H1 (cell line): Measurements from ENCODE around the gene HMCN1. TPM values are rescaled to one million over a fixed set of nuclear protein-coding genes. Genes with fewer than 3 reads are reported as not detected.

Experiments used
- CTCF ChIA-PET: fragments of 300-600 bp; sonication (Branson Sonifier 250); formaldehyde crosslinking; loops from one replicate; lab custom pipeline; 2021; ENCODE audit not compliant: partially characterized antibody; lab: Charles Lee
- POLR2A ChIA-PET: fragments of 300-600 bp; sonication (Branson Sonifier 250); formaldehyde crosslinking; loops from one replicate; lab custom pipeline; 2021; ENCODE audit warnings: inconsistent platforms; ENCODE audit not compliant: partially characterized antibody; lab: Charles Lee
- DNase-seq, 2 experiments: peaks; one replicate each; pipeline versions ENCODE4 v3.0.0 to v3.0.0-alpha.2; 2010 to 2022; ENCODE audit warnings: low spot score in 2 of 2, low read depth in 1 of 2, mixed read lengths in 1 of 2
- FAIRE-seq: peaks from 2 replicates; lab custom pipeline; 2011; peaks lifted over from hg19 to GRCh38; lab: Jason Lieb, UNC
- H2AFZ ChIP-seq: 2 replicates; pipeline ENCODE4 v1.8.1; 2012; ENCODE audit warnings: low read length, inconsistent platforms
- H2AK5ac ChIP-seq: 2 replicates; pipeline ENCODE4 v1.6.1; 2013; ENCODE audit warnings: low read depth, low read length
- H2BK120ac ChIP-seq: replicated peaks from 2 replicates; pipeline ENCODE3; 2013; ENCODE audit warnings: low read depth, low read length, inconsistent platforms
- H2BK12ac ChIP-seq: 2 replicates; pipeline ENCODE4 v1.6.1; 2013; ENCODE audit warnings: low read depth, low read length
- H2BK15ac ChIP-seq: 2 replicates; pipeline ENCODE4 v1.6.1; 2013; ENCODE audit warnings: low read length
- H2BK20ac ChIP-seq: 2 replicates; pipeline ENCODE4 v1.6.1; 2013; ENCODE audit warnings: low read length
- H2BK5ac ChIP-seq: 2 replicates; pipeline ENCODE4 v1.6.1; 2013; ENCODE audit warnings: low read depth, low read length
- H3K14ac ChIP-seq: 2 replicates; pipeline ENCODE4 v1.6.1; 2013; ENCODE audit warnings: inconsistent platforms; ENCODE audit not compliant: insufficient read length
- H3K18ac ChIP-seq: 2 replicates; pipeline ENCODE4 v1.6.1; 2013; ENCODE audit warnings: low read length; ENCODE audit errors: extremely low read depth
- H3K23ac ChIP-seq: 2 replicates; pipeline ENCODE4 v1.6.1; 2013; ENCODE audit warnings: inconsistent platforms; ENCODE audit not compliant: insufficient read length
- H3K23me2 ChIP-seq: 2 replicates; pipeline ENCODE4 v1.6.1; 2013; ENCODE audit warnings: low read depth, low read length
- H3K27ac ChIP-seq: 2 replicates; pipeline ENCODE4 v1.6.1; 2011; ENCODE audit warnings: low read depth, low read length, inconsistent platforms
- H3K27me3 ChIP-seq, 4 experiments: replicated peaks in 1 of 4; 1 replicate in 1 of 4; 2 replicates in 3 of 4; pipeline versions ENCODE4 v1.6.1 to v1.8.1; 2011 to 2013; ENCODE audit warnings: low read length in 3 of 4, mild to moderate bottlenecking in 3 of 4, inconsistent platforms in 2 of 4, mixed read lengths in 2 of 4, moderate library complexity in 1 of 4; ENCODE audit not compliant: control insufficient read depth in 3 of 4, insufficient read depth in 3 of 4; ENCODE audit errors: extremely low read depth in 1 of 4
- H3K36me3 ChIP-seq, 4 experiments: 2 replicates each; pipeline versions ENCODE4 v1.6.1 to v1.8.1; 2011 to 2013; ENCODE audit warnings: mild to moderate bottlenecking in 4 of 4, low read length in 3 of 4, moderate library complexity in 2 of 4, control low read depth in 1 of 4, inconsistent platforms in 1 of 4; ENCODE audit not compliant: insufficient read depth in 4 of 4, control insufficient read depth in 2 of 4
- H3K4ac ChIP-seq: replicated peaks from 2 replicates; pipeline ENCODE3; 2013; ENCODE audit warnings: low read length, low read depth, mixed read lengths, inconsistent platforms; ENCODE audit not compliant: insufficient read length
- H3K4me1 ChIP-seq, 4 experiments: replicated peaks in 1 of 4; 1 replicate in 1 of 4; 2 replicates in 3 of 4; pipeline versions ENCODE4 v1.6.1 to v1.8.1; 2011 to 2013; ENCODE audit warnings: low read length in 3 of 4, inconsistent platforms in 2 of 4, mixed read lengths in 1 of 4; ENCODE audit not compliant: insufficient read depth in 4 of 4, control insufficient read depth in 3 of 4
- H3K4me2 ChIP-seq, 2 experiments: 2 replicates each; pipeline versions ENCODE4 v1.6.1 to v1.8.1; 2011 to 2013; ENCODE audit warnings: low read depth in 2 of 2, low read length in 2 of 2, control low read depth in 1 of 2, inconsistent platforms in 1 of 2, mild to moderate bottlenecking in 1 of 2; ENCODE audit not compliant: insufficient read depth in 1 of 2
- H3K4me3 ChIP-seq, 4 experiments: fragments of 200-600, 300-600 bp in 1 of 4; sonication (generic), shearing (Covaris generic), sonication (Bioruptor Twin) in 1 of 4; 2 replicates each; pipeline versions ENCODE4 v1.5.1 to v1.8.1; 2011 to 2016; ENCODE audit warnings: low read length in 4 of 4, low read depth in 3 of 4, control low read depth in 2 of 4, inconsistent platforms in 2 of 4, mild to moderate bottlenecking in 2 of 4, mixed read lengths in 1 of 4, moderate library complexity in 1 of 4; ENCODE audit not compliant: insufficient read depth in 2 of 4; ENCODE audit errors: extremely low read depth in 1 of 4
- H3K56ac ChIP-seq: replicated peaks from 2 replicates; pipeline ENCODE3; 2013; ENCODE audit warnings: low read depth, mild to moderate bottlenecking, mixed read lengths, low read length, inconsistent platforms; ENCODE audit not compliant: insufficient read length
- H3K79me1 ChIP-seq: 2 replicates; pipeline ENCODE4 v1.6.1; 2013; ENCODE audit warnings: low read depth, low read length, control low read depth
- H3K79me2 ChIP-seq, 2 experiments: 2 replicates each; pipeline versions ENCODE4 v1.6.1 to v1.8.1; 2012 to 2013; ENCODE audit warnings: low read length in 2 of 2, mild to moderate bottlenecking in 2 of 2, inconsistent platforms in 1 of 2; ENCODE audit not compliant: insufficient read depth in 2 of 2, control insufficient read depth in 1 of 2
- H3K9ac ChIP-seq, 4 experiments: replicated peaks in 1 of 4; 1 replicate in 1 of 4; 2 replicates in 3 of 4; pipeline versions ENCODE4 v1.6.1 to v1.8.1; 2011 to 2013; ENCODE audit warnings: low read depth in 3 of 4, low read length in 3 of 4, control low read depth in 2 of 4, mild to moderate bottlenecking in 2 of 4, moderate library complexity in 2 of 4, inconsistent platforms in 1 of 4; ENCODE audit errors: extremely low read depth in 1 of 4
- H3K9me3 ChIP-seq, 2 experiments: 2 replicates each; pipeline versions ENCODE4 v1.6.1 to v1.8.1; 2012 to 2013; ENCODE audit warnings: mild to moderate bottlenecking in 2 of 2, moderate library complexity in 2 of 2, control low read depth in 1 of 2, inconsistent platforms in 1 of 2, low read depth in 1 of 2, low read length in 1 of 2, mixed read lengths in 1 of 2; ENCODE audit not compliant: insufficient read depth in 2 of 2
- H4K20me1 ChIP-seq, 2 experiments: replicated peaks in 1 of 2; 2 replicates each; pipeline versions ENCODE3 to v1.8.1; 2011 to 2013; ENCODE audit warnings: inconsistent platforms in 2 of 2, low read length in 2 of 2, mild to moderate bottlenecking in 1 of 2; ENCODE audit not compliant: insufficient read depth in 2 of 2, control insufficient read depth in 1 of 2
- H4K5ac ChIP-seq: 2 replicates; pipeline ENCODE4 v1.6.1; 2013; ENCODE audit warnings: low read length, low read depth, mixed read lengths, inconsistent platforms; ENCODE audit not compliant: insufficient read length
- H4K8ac ChIP-seq: 2 replicates; pipeline ENCODE4 v1.8.0; 2013; ENCODE audit warnings: mild to moderate bottlenecking, moderate library complexity, low read length, inconsistent platforms; ENCODE audit not compliant: insufficient read depth; ENCODE audit errors: extremely low read depth
- H4K91ac ChIP-seq: replicated peaks from 2 replicates; pipeline ENCODE3; 2013; ENCODE audit warnings: low read length, mixed read lengths, inconsistent platforms; ENCODE audit not compliant: insufficient read length
- ATF2 ChIP-seq: IDR thresholded peaks from 2 replicates; pipeline ENCODE4 v1.6.1; 2012; ENCODE audit warnings: low read length, inconsistent platforms
- BCL11A ChIP-seq, 2 experiments: IDR thresholded peaks; one replicate each; pipeline ENCODE4 v1.6.1; 2011; ENCODE audit warnings: low read depth in 2 of 2, low read length in 2 of 2, mild to moderate bottlenecking in 2 of 2
- CEBPB ChIP-seq: IDR thresholded peaks from 2 replicates; pipeline ENCODE4 v1.6.1; 2012; ENCODE audit warnings: low read depth, low read length
- CTBP2 ChIP-seq: IDR thresholded peaks from 2 replicates; pipeline ENCODE4 v1.7.0; 2011; ENCODE audit warnings: borderline replicate concordance, mild to moderate bottlenecking, moderate library complexity, mixed read lengths, low read length; ENCODE audit not compliant: insufficient read depth, insufficient read length
- HDAC2 ChIP-seq, 2 experiments: fragments of 300-600 bp in 1 of 2; sonication (generic) in 1 of 2; IDR thresholded peaks; 2 replicates each; pipeline ENCODE4 v1.6.1; 2011 to 2012; ENCODE audit warnings: low read depth in 2 of 2, low read length in 2 of 2, mild to moderate bottlenecking in 2 of 2, moderate library complexity in 2 of 2, borderline replicate concordance in 1 of 2, inconsistent platforms in 1 of 2
- JUND ChIP-seq: IDR thresholded peaks from 2 replicates; pipeline ENCODE4 v1.6.1; 2011; ENCODE audit warnings: mild to moderate bottlenecking, improper control_type of control experiment, low read length
- KDM1A ChIP-seq: fragments of 200-600, 300-600 bp; sonication (generic); IDR thresholded peaks from 2 replicates; pipeline ENCODE4 v1.7.1; 2016; ENCODE audit warnings: mild to moderate bottlenecking, low read length, borderline replicate concordance
- KDM4A ChIP-seq: IDR thresholded peaks from one replicate; pipeline ENCODE4 v1.7.1; 2012; ENCODE audit warnings: low read depth, mild to moderate bottlenecking, moderate library complexity, low read length, inconsistent platforms; ENCODE audit not compliant: severe bottlenecking
- KDM5A ChIP-seq: fragments of 200-600 bp; IDR thresholded peaks from 2 replicates; pipeline ENCODE4 v1.7.1; 2012; ENCODE audit warnings: mild to moderate bottlenecking, low read length, inconsistent platforms, mixed read lengths
- MAX ChIP-seq: IDR thresholded peaks from 2 replicates; pipeline ENCODE4 v1.6.1; 2012; ENCODE audit warnings: inconsistent platforms
- SAP30 ChIP-seq: fragments of 300-600 bp; sonication (generic); IDR thresholded peaks from 2 replicates; pipeline ENCODE4 v1.7.1; 2012; ENCODE audit warnings: low read length, moderate library complexity, mild to moderate bottlenecking, inconsistent platforms; ENCODE audit not compliant: insufficient read depth, insufficient replicate concordance
- YY1 ChIP-seq: IDR thresholded peaks from 2 replicates; pipeline ENCODE4 v1.6.1; 2011; ENCODE audit warnings: low read depth, mild to moderate bottlenecking, low read length
- ZNF274 ChIP-seq: IDR thresholded peaks from 2 replicates; pipeline ENCODE4 v1.7.0; 2012; ENCODE audit warnings: low read length, borderline replicate concordance; ENCODE audit errors: extremely low read depth
- polyA plus RNA-seq, 7 experiments: library from polyadenylated mRNA; depleted of rRNA in 3 of 7; stranded (reverse) in 5 of 7; unstranded in 2 of 7; fragments of >200 nt in 5 of 7; fragments of 200-250 nt in 2 of 7; gene quantifications; 1 replicate in 5 of 7; 2 replicates in 1 of 7; 4 replicates in 1 of 7; pipeline versions ENCODE4 v1.2.1 to v1.2.3, GENCODE V29; 2011 to 2013; ENCODE audit warnings: missing spikeins in 2 of 7, mixed read lengths in 2 of 7
- total RNA-seq: library from RNA; stranded (reverse); fragmentation: NEBNext Ultra II Directional; extraction: Animal tissue kit (Norgen Biotek cat#: 25700); gene quantifications from 2 replicates; pipeline ENCODE4 v1.2.1, GENCODE V29; 2021

Gene HMCN1
- total and polyA plus RNA-seq, 2 of the 8 experiments (the other 6 are each of a cell fraction or from before 2014, with no cell fraction given) = 13.8 to 14.6 TPM

GRCh38 chr1:186091222-186091720, 357.1 kb downstream of the HMCN1 start:
- Histone ChIP-seq H4K91ac (no peak overlapping the region), H2BK120ac (no peak overlapping the region), H4K5ac (no peak overlapping the region), H3K56ac (no peak overlapping the region), H3K27ac (no peak overlapping the region), H3K23ac (no peak overlapping the region), H3K4me3 (no peak overlapping the region), H4K8ac (no peak overlapping the region), H3K79me1 (no peaks in the 10 kb centered on the region), H3K4me2 (no peak overlapping the region), H3K4ac (no peak overlapping the region), H3K9me3 (no peaks in the 10 kb centered on the region), H3K14ac (no peak overlapping the region), H2BK15ac (no peak overlapping the region), H2BK20ac (no peak overlapping the region), H2BK12ac (no peak overlapping the region), H3K18ac (no peak overlapping the region), H3K4me1 (no peaks in the 10 kb centered on the region), H2AFZ (no peak overlapping the region), H3K23me2 (no peaks in the 10 kb centered on the region), H2BK5ac (no peak overlapping the region), H3K9ac (no peak overlapping the region), H3K79me2 (no peaks in the 10 kb centered on the region), H3K36me3 (no peaks in the 10 kb centered on the region), H2AK5ac (no peak overlapping the region), H4K20me1 (no peaks in the 10 kb centered on the region), H3K27me3 (no peaks in the 10 kb centered on the region)
- CTCF ChIA-PET = interaction anchor here (1.2 kb wide), 2 partner anchors 64 to 321 kb away, joined by 3 to 4 read pairs; no protein-coding TSS in a partner anchor
- POLR2A ChIA-PET = no interaction called here
- DNase-seq (no peak), FAIRE-seq (no peak)
- no peak for TF ChIP-seq YY1
- TF ChIP-seq KDM1A = no peak
- no peak for TF ChIP-seq HDAC2 (IDR thresholded peaks at IDR 0.05; ENCODE audit: borderline replicate concordance in 1 of 2, low read depth in 2 of 2, low read length in 2 of 2)
- TF ChIP-seq CEBPB = no peak
- no peak for TF ChIP-seq BCL11A (IDR thresholded peaks at IDR 0.05; ENCODE audit: low read depth in 2 of 2, low read length in 2 of 2)
- no peak for TF ChIP-seq KDM5A
- no peak for TF ChIP-seq JUND
- TF ChIP-seq ATF2 = no peak
- no peak for TF ChIP-seq SAP30
- no peak for TF ChIP-seq MAX
- no peak for TF ChIP-seq CTBP2
- no peak for TF ChIP-seq KDM4A
- no peak for TF ChIP-seq ZNF274
